HG02840 (cell line): ENCODE measurements around the gene ZNF628.

Experiments used
- ATAC-seq: cut with Tn5 transposase; IDR thresholded peaks from one replicate; pipeline ENCODE4 v1.9.1; 2021; ENCODE audit warnings: mild to moderate bottlenecking, moderate library complexity, moderate number of reproducible peaks; ENCODE audit not compliant: unreplicated experiment, low FRiP score

Gene ZNF628

DNA sequence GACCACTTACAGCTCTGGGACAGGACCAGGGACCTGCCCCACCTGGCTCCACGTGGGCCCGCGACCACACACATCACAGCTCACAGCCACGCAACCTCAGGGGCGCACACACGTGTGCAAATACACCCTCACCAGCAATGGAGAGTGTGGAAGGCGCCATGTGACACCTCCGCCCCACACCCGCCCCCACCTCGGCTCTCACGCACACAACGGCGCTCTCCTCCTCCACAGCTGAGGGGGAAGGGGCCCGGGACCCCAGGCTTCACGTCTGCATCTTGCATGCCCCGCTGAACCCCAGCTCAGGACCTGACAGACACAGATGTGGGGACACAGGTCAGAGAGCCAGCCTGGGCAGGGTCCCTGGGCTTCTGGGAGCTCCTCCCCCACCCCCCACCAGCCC is 26.9 kb upstream of the ZNF628 start:
- ATAC-seq = no peak

DNA sequence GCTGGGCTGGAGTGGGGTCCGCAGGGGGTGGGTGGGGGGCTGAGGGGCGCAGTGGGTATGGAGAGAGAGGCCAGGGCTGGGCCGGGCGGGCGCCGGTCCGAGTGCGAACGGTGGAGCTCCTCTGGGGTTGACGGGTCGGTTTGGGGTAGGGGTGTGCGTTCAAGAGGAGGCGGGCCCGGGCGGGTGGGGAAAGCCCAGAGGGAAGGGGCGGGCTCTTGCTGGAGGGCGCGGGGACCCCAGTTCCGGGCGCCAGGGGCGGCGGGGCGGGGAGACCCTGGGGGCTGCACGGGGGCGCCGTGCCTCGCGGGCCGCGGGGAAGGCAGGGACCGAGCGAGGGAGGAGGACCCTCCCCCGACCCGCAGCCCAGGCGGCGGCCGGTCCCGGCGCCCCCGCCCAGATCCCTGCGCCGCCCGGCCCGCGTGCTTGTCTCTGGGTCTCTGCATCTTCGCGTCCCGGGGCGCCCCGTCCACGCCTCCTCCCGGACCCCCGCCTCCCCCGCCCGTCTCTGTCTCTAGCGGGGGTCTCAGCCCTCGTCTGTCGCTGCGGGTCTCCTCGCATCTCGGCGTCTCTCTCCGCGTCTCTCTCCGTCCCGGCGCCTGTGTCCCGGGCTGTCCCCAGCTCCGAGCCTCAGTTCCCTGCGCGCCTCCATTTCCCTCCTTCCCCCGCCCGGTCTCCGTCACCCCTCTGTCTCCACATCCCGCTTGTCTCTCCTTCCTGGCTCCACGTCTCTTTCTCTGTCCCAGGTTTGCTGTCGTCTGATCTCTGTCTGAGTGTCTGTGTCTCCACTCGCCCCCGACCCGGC is 25.1 kb upstream of the ZNF628 start:
- no peak for ATAC-seq

DNA sequence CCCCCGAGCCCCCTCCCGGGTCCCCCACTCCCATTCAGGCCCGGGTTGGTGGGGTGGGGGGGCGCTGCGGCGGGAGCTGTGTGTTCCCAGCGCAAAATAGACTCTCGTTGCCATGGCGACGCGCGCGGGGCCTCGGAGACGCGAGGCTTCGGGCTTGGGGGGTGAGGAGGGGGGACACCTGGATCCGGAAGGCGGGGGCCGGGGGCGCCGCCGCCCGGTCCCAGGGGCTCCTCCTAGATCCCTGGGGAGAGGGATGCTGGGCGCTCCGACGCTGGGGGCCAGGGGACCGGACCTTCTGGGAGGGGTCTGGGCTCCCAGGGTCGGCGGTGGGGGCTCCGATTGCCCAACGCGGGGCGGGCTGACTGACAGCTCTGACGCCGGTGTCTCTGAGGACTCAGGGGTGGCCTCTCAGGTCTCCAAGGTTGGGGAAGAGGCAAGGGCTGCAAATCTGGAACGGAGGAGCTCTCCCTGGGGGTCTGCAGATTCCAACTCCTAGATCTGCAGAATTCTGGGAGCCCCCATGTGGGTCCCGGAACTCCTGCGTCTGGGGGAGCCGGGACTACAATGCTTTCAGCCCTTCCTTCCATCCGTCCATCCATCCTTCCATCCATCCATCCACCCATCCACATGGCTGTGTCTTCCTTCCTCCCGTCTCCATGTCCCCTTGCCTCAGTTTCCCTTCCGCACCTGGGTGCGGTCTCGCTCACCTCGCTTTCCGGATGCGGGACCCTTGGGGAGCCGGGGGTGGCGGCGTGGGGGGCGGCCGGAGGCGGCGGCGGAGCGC is 24.3 kb upstream of the ZNF628 start:
- ATAC-seq = no peak

DNA sequence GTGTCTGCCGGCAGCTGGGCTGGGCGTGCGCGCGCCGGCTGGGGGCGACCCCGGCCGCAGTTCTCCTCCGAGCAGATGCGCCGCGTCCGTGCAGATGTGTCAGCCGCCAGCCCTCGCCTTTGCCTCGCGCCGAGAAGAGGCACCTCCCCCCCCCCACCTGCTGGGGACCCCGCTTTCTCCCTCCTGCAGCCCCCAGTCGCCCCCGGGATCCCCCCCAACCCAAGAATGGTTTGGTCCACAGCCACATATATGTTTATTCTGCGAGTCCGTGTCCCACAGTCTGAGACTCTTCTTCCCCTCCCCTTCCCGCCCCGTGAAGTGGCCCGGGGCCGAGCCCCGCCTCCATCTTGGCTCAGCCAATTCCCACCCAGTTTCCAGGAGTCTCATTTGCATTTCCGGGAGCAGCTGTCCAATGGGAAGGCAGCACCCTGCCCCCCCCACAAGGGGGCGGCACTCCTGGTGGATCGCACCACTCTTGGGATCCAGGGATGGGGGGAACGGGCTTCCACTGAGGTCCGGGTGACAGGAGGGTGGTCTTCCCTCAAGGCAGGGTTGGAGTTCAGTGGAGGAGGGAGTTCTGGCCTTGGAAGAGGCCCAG is 23.6 kb upstream of the ZNF628 start:
- no peak for ATAC-seq

DNA sequence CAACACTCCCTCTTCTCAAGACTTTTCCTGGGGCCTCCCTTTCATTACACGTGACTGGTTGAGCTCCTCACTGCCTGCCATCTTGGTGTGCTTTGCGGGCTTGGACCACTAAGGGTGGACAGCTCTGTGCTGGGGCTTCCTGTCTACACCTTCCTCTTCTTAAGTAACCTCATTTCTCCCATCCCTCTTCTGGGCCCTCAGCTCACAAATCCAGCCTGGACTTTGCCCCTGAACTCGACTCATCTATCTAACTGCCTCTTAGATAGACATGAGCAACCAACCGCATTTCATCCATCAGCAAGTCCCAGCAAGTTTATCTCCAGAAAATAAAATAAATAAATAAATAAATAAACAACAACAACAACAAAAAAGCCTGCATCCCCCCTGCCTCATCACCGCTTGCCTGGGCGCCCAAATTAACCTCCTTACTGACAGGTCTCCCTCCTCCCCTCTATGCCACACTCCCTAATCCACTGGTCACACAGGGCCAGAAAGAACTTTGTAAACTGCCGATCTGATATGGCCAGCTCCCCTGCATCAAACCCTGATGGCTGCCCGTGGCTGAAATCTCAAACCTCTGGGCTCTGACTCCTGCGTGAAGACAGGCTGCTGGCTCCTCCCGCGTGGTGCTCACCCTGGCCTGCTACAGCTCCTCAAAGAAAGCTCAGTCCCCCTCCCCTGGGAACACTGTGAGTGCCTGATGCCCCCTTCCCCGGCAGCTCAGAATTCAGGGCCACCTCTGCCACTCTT is 22.7 kb upstream of the ZNF628 start:
- no peak for ATAC-seq

DNA sequence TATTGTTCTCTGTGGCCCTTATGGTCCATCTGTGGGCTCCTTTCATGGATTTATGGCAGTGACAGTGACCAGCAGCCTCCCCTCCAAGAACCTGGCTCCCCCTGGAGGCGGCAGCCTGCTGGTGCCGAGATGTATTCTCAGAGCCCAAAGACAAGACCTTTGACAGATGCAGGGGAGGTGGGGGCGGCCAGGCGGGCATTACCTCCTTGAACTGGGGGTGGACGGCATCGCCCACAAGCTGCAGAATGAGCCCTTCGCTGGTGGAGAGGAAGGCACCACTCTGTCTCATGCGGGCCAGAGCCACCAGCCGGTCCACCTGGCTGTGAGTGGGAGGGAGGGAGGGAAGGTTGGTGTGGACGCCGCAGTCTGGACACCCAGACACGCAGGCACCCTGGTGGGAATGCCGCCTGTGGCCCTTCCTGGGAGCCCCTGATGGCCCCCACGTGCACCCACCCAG is 21.6 kb upstream of the ZNF628 start:
- ATAC-seq = no peak

DNA sequence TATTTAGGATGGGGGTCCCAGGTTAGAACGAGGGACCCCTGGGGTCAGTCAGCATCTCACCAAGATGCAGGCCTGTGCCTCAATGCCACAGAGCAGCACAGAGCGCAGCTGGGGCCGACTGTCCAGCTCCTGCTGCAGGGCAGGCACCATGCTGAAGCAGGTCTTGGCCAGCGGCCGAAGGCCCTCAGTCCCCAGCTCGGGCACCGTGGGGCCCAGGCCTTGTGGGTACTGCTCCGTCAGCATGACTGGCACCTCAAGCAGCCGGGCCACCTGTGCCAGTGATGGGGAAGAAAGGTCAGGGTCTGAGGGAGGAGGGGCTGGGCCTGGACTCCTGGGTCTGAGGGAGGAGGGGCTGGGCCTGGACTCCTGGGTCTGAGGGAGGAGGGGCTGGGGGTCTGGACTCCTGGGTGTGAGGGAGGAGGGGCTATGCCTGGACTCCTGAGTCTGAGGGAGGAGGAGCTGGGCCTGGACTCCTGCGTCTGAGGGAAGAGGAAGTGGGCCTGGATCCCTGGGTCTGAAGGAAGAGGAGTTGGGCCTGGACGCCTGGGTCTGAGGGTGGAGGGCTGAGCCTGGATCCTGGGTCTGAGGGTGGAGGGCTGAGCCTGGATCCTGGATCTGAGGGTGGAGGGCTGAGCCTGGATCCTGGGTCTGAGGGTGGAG is 20.7 kb upstream of the ZNF628 start:
- no peak for ATAC-seq

DNA sequence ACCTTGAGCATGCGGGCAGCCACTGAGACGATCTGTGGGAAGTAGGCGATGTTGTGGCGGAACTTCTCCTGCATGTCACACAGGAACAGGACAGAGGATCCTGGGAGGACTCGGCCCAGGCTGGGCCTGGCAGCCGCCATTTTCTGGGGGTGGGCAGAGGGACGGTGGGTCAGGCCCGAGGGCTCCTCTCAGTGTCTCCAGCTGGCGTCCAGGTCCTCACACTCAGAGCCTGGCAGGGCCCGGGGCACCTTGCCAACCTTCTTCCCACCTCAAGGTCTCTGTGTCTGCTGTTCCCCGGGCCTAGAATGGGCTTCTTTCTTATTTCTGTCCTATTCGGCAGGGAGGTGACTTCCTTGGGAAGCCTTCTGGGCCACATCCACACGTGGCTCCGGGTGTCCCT is 20.1 kb upstream of the ZNF628 start:
- ATAC-seq = no peak

DNA sequence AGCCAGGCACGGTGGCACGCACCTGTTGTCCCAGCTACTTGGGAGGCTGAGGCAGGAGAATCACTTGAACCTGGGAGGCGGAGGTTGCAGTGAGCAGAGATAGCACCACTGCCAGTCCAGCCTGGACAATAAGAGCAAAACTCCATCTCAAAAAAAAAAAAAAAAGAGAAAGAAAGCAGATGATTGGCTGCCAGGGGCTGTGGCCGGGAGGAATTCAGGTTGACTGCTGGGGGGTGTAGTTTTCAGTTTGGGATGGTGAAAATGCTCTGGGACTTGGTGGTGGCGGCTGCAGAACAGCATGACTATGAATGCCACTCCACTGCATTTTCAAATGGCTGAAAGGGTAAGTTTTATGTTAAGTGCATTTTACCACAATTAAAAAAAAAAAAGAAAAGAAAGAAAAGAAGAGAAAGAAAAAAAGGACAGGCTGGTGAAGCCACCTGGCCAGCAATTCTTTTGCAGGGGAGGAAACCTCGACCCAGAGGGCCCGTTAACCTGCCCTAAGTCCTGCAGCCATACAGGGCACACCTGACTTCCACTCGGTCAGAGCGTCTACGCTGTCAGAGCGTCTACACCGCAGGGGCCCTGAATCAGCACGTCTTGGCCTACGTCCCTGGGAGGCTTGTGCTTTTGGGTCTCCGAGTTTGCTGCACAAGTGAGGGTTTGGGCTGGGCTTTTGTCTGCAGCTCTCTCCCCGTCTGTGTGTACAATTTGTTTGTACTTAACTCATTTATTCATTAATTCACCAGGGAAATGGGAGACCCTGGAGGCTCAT is 18.5 kb upstream of the ZNF628 start:
- no peak for ATAC-seq

DNA sequence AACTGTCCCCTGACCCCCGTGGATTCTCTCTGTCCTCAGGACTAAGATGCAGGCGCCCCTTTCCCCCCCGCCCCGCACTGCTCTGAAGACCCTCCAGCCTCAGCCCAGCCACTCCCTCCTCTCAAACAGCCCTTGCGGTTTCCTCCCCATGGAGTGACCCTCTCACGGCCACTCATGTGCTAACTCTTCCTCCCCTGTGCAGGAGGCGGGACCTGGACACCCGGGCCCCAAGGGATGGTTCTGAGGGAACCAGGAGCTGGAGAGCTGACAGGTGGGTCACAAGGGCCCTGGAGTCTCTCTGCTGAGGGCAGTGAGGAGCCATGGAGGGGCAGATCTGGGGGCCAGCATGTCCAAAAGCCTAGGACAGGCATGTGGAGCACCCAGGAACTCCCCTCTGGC is 16.9 kb upstream of the ZNF628 start:
- no peak for ATAC-seq

DNA sequence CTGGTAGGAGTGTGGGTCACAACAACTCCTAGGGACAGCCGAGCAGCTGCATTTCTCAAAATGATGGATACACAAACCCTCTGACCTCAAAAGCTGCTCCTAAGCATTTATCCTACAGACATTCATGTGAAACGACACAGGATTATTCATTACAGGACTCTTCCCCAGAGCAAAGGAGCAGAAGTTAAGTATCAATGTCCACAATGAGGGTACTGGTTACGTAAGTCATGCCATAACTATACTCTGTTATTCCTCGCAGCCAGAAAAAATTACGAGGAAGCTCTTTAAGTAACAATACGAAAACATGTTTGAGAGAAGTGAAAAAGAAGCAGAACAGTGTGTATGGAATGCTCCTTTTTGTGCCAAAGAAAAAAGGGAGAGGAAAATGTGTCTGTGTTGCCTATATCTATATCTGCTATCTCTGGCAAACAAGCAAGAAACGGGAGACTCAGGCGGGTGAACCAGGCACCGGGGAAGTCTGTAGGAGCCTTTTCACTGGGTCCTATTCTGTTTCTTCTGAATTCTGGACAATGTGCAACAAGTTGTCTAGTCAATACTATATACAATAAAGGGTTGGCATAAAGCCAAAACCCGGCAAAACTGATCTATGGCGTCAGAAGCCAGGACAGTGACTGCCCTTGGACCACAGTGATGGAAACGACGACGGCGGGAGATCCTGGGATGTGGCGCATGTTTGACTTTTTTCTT is 16.3 kb upstream of the ZNF628 start:
- ATAC-seq = no peak

DNA sequence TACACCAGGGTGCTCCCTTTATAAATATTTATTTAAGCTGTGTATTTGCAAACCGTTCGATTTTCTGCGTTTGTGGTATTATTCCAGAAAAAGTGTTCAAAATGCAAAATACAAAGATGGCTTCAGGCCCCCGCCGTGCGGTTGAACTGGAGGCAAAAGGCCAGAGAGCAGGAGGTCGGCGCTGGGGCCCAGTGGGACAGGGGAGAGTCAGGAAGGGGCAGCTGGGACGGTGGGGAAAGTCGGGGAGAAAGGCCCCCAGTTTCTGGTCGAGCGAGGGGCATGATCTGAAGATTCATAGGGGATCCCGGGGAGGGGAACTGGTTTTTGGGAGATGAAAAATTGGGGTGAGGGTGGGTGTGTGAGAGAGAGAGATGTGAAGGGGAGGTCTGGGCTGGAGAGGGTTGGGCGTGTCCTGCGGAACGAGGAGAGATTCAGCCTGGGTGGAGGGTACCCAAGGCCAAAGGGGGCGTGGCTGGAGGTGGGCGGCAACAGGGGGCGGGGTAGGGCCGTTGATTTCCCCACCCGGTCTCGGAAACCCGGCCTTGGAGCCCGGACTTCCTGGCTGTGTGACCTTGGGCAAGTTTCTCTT is 15.7 kb upstream of the ZNF628 start:
- ATAC-seq = no peak

DNA sequence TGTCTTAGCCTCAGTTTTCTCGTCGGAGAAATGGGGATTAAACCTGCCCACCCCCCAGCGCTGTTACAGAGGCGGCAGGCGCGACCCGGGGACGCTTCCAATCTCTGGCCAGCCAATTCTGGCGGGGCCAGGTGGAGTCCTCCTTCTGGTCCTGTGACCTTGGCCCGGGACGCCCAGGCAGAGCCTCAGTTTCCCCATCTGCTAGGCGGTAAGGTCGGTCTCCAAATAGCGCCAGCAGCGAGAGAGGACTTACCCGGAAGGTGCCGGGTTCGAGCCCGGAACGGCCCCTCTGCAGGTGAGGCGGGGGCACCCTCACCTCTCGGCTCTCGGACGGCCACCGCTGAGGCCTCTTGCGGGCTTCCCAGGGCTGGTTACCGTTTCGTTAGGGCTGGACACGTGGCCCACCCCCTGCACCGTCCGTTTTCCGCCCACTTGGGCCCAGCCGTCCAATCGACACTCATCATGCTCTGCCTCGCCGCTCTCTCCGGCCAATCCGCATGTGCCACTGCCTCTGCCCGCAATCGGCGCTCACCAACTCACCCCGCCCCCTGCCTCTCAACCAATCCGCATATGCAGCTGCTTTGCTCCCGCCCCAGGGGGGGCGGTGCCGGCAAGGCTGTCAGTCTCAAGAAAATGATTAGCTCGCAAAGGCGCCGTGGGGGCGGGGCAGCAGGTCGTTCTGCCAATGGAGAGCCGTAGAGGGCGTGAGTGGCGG is 15.0 kb upstream of the ZNF628 start, which contains the start of gene ISOC2:
ISOC2 (minus strand) TSS at position 384 of the 715 bp plus-strand sequence. CDS start 5,156 bp downstream, outside the sequence.
- peak; percentile 92 for ATAC-seq

DNA sequence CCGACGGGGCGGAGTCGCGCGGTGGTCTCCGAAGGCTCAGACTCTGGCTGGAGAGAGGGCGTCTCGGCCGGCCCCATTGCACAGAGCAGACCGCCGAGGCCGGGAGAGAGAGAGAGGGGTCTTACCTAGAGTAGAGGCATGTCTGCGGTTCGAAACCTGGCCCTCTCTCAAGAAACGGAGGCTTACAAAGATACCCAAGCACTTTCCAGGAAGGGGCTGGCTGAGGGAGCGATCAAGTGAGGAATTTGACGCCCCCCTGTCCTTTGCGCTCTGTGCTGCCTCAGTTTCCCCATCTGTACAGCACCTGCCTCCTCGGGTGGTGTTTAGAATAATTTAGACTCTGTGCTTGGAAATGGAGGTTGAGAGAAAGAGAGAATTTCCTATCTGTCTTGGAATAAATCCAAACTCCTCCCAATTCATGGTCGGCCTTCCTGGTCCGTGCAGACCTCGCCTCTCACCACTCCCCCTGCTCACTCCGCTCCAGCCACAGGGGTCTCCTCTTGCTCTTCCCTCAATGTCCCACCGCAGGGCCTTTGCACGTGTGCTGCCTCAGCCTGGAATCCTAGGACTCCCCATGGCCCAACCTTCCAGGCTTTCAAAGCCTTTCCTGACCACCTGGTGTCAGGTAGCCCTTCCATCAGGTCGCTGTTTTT is 14.3 kb upstream of the ZNF628 start:
- no peak for ATAC-seq

DNA sequence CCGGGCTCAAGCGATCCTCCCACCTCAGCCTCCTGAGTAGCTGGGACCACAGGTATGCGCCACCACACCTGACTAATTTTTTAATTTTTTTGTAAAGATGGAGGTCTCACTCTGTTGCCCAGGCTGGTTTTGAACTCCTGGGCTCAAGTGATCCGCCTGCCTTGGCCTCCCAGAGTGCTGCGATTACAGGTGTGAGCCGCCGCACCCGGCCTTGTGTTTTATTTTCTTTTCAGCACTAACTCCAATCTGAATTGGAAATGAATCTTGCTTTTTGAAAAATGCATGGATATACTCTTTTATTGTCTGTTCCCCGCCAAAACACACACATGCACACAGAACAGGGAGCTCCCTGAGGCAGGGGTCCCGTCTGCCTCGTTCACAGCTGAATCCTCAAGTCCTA is 13.7 kb upstream of the ZNF628 start:
- no peak for ATAC-seq

DNA sequence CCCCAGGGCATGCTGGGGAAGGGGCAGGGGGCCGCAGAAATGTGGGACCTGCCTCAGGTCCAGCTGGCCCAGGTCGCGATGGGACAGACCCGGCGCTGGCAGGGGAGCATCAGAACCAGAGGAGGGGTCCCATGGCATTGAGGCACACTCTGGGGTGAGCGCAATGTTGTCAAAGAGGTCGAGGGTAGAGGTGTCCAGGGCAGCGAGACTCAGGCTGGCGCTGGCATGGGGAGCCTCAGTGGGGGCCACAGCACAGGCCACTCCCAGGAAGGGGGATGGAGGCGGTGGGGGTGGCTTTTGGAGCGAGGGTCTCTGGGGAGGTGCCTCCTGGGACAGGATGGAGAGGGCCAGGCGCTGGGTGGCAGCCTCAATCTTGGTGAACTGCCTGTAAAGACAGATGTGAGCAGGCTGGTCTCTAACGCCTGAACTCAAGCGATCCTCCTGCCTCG is 12.8 kb upstream of the ZNF628 start:
- no peak for ATAC-seq

DNA sequence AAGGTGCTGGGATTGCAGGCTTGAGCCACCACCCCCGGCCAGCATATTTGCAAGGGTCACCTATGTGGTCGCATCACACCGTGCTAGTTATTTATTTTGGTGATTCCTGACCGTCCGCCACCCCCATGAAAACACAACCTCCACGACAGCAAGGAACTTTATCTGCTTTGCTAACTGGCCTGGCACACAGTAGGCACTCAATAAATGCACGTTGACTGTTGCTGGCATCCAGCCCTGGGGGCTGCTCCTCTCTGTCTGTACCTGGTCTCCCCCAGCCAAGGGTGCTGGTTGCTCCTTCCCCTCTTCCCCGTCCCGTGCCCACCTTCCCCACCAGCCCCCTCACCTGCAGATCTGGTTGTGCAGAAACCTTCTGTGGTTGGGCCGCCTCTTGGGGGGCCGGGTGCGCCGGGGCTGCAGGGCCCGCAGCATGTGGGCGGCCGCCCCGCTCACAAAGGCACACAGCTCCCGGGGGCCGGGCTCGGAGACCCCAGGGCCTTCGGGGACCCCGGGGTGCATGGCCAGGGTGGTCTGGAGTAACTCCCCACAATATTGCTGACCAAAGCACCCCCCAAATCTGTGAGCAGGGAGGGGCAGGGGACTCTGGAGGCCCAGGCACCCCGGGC is 12.3 kb upstream of the ZNF628 start:
- no peak for ATAC-seq
